ENCODE data around the gene TGFBR2.

TGFBR2 gene

DNA sequence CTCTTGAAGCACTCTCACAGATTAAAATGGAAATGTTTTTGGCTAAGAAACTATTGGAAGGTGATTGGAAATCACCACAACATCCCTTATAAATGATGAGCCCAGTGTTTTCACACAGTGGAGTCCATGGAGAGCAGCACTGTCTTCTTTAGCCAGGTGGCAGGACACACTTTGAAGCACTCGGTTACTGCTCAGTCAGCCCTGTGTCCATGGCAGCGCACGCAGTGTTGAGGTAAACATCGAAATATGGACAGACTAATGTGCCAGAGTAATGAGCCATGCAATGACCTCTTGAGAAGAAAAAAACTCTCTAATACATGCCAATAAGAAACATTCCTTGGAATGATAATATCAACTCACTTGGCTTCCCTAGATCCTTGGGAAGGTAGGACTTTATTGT is 66.6 kb downstream of the TGFBR2 start:
- Histone ChIP-seq H3K27ac (replicated peaks) (peak overlapping the region; percentile 29), H3K4me3 (replicated peaks; ENCODE audit: insufficient read depth, low read length) (no peak overlapping the region), H3K27me3 (ENCODE audit: insufficient read depth, poor library complexity, severe bottlenecking) (no peaks in the 10 kb centered on the region)
- TF ChIP-seq, protein P1, sequence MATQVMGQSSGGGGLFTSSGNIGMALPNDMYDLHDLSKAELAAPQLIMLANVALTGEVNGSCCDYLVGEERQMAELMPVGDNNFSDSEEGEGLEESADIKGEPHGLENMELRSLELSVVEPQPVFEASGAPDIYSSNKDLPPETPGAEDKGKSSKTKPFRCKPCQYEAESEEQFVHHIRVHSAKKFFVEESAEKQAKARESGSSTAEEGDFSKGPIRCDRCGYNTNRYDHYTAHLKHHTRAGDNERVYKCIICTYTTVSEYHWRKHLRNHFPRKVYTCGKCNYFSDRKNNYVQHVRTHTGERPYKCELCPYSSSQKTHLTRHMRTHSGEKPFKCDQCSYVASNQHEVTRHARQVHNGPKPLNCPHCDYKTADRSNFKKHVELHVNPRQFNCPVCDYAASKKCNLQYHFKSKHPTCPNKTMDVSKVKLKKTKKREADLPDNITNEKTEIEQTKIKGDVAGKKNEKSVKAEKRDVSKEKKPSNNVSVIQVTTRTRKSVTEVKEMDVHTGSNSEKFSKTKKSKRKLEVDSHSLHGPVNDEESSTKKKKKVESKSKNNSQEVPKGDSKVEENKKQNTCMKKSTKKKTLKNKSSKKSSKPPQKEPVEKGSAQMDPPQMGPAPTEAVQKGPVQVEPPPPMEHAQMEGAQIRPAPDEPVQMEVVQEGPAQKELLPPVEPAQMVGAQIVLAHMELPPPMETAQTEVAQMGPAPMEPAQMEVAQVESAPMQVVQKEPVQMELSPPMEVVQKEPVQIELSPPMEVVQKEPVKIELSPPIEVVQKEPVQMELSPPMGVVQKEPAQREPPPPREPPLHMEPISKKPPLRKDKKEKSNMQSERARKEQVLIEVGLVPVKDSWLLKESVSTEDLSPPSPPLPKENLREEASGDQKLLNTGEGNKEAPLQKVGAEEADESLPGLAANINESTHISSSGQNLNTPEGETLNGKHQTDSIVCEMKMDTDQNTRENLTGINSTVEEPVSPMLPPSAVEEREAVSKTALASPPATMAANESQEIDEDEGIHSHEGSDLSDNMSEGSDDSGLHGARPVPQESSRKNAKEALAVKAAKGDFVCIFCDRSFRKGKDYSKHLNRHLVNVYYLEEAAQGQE (IDR thresholded peaks at IDR 0.05; ENCODE audit: insufficient replicate concordance, low read depth): no peak
- TF ChIP-seq POLR2AphosphoS5 (IDR thresholded peaks at IDR 0.05; ENCODE audit: low read depth): no peak
- no peak for TF ChIP-seq GABPA (IDR thresholded peaks at IDR 0.05; ENCODE audit: low read depth)
- no peak for TF ChIP-seq SPI1 (IDR thresholded peaks at IDR 0.05; ENCODE audit: borderline replicate concordance, low read depth)
- no peak for DNase-seq (ENCODE audit: low read depth in 1 of 2, low spot score in 1 of 2)

DNA sequence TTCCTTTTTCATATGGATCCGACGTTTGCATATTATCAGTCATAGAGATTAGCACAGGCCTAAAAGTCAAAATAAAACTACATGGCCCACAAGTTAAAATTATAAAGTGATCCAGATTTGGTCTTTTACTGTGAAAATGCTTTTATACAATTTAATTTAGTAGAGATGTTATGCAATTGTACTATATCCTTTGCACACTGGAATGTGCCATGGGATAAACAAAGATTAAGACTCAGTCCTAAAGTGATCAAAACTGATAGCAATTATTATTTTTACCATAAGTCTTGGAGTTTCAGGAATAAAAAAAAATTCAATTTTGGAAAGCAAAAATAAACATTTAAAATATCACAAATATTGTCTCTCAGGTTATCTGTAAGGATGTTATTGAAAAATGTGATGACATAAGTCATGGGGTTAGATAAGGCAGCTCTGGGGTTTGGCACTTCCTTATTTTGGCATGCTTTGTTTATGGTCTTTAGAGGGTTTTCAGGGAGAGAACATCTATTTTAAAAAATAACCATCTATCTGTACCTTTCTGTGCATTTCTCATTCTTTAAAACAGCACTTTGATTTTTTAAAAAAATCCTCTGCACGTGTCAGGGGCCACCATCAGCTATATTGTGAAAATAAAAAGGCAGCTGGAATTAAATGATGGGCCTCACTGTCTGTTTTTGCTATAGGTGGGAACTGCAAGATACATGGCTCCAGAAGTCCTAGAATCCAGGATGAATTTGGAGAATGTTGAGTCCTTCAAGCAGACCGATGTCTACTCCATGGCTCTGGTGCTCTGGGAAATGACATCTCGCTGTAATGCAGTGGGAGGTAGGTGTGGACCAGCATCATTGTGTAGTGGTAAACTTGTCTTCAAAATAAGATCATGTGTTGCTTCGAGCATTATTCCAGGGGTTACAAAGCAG is 67.3 kb downstream of the TGFBR2 start:
- no peaks in the 10 kb centered on the region for H3K27me3 ChIP-seq (ENCODE audit: insufficient read depth, poor library complexity, severe bottlenecking)
- peak in 1 of 2 experiments; percentile 37 for DNase-seq (ENCODE audit: low read depth in 1 of 2, low spot score in 1 of 2)
- TF ChIP-seq, protein P2, sequence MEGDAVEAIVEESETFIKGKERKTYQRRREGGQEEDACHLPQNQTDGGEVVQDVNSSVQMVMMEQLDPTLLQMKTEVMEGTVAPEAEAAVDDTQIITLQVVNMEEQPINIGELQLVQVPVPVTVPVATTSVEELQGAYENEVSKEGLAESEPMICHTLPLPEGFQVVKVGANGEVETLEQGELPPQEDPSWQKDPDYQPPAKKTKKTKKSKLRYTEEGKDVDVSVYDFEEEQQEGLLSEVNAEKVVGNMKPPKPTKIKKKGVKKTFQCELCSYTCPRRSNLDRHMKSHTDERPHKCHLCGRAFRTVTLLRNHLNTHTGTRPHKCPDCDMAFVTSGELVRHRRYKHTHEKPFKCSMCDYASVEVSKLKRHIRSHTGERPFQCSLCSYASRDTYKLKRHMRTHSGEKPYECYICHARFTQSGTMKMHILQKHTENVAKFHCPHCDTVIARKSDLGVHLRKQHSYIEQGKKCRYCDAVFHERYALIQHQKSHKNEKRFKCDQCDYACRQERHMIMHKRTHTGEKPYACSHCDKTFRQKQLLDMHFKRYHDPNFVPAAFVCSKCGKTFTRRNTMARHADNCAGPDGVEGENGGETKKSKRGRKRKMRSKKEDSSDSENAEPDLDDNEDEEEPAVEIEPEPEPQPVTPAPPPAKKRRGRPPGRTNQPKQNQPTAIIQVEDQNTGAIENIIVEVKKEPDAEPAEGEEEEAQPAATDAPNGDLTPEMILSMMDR (IDR thresholded peaks at IDR 0.05; ENCODE audit: insufficient read depth, low read length): no peak
- TF ChIP-seq SPI1 (IDR thresholded peaks at IDR 0.05; ENCODE audit: borderline replicate concordance, low read depth) (peak; percentile 96), POLR2AphosphoS5 (IDR thresholded peaks at IDR 0.05; ENCODE audit: low read depth) (no peak)
- H3K27ac ChIP-seq (replicated peaks): peak overlapping the region; percentile 29
- no peak overlapping the region for H3K4me3 ChIP-seq (replicated peaks; ENCODE audit: insufficient read depth, low read length)

DNA sequence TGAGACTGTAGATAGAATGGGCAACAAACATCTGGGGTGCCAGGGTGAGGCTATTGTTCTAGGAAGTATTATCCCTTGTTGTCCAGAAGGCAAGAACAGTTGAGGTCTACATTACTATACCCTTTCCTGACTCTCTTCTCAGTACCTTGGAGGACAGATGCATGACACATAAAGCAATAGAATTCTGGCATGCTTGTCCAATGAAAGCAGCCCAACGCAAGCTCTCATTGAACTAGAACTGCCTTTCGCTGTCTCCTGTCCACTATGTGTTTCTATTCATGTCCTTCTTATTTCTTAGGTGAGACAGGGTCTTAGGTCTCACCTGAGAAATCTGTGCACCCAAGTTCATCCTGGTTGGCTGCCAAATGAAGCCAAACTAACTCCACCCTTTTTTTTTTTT is 68.6 kb downstream of the TGFBR2 start:
- no peak for DNase-seq (ENCODE audit: low read depth in 1 of 2, low spot score in 1 of 2)
- Histone ChIP-seq H3K4me3 (replicated peaks; ENCODE audit: insufficient read depth, low read length) (no peak overlapping the region), H3K27ac (replicated peaks) (no peak overlapping the region), H3K27me3 (ENCODE audit: insufficient read depth, poor library complexity, severe bottlenecking) (no peaks in the 10 kb centered on the region)
- TF ChIP-seq, protein P1 (IDR thresholded peaks at IDR 0.05; ENCODE audit: insufficient replicate concordance, low read depth): no peak
- TF ChIP-seq, protein P2 (IDR thresholded peaks at IDR 0.05; ENCODE audit: insufficient read depth, low read length): no peak
- no peak for TF ChIP-seq POLR2AphosphoS5 (IDR thresholded peaks at IDR 0.05; ENCODE audit: low read depth)
- no peak for TF ChIP-seq GABPA (IDR thresholded peaks at IDR 0.05; ENCODE audit: low read depth)
- TF ChIP-seq SPI1 (IDR thresholded peaks at IDR 0.05; ENCODE audit: borderline replicate concordance, low read depth): no peak

DNA sequence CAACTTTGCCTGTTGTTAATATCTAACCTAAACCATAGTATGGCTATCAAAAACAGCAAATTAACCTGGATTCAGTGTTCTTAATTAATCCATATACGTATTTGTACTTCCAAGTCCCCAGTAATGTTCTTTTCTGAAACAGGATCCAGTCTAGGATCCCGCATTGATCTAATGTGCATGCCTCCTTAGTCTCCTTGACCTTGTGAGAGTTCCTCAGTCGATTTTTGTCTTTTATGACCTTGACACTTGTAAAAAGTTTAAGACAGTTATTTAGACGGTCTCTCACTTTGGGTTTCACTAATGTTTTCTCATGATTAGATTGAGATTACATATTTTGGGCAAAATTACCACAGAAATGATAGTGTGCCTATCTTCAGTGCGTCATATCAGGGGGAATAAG is 69.4 kb downstream of the TGFBR2 start:
- Histone ChIP-seq H3K27ac (replicated peaks) (no peak overlapping the region), H3K4me3 (replicated peaks; ENCODE audit: insufficient read depth, low read length) (no peak overlapping the region), H3K27me3 (ENCODE audit: insufficient read depth, poor library complexity, severe bottlenecking) (no peaks in the 10 kb centered on the region)
- no peak for DNase-seq (ENCODE audit: low read depth in 1 of 2, low spot score in 1 of 2)
- TF ChIP-seq POLR2AphosphoS5 (IDR thresholded peaks at IDR 0.05; ENCODE audit: low read depth) (no peak), SPI1 (IDR thresholded peaks at IDR 0.05; ENCODE audit: borderline replicate concordance, low read depth) (no peak), GABPA (IDR thresholded peaks at IDR 0.05; ENCODE audit: low read depth) (no peak)
- TF ChIP-seq, protein P2 (IDR thresholded peaks at IDR 0.05; ENCODE audit: insufficient read depth, low read length): no peak
- TF ChIP-seq, protein P1 (IDR thresholded peaks at IDR 0.05; ENCODE audit: insufficient replicate concordance, low read depth): no peak

All from HL-60 (cell line).